DND-41 (cell line): ENCODE results near the gene UHRF2.

Experiments
- ATAC-seq: fragments of 200-7000 bp; cut with Tn5 transposase; 3 replicates; pipeline ENCODE4 v1.9.1; 2021; ENCODE audit warnings: low read depth; ENCODE audit not compliant: insufficient read depth
- DNase-seq: peaks from one replicate; pipeline ENCODE4 v3.0.0-alpha.2; 2020
- H2AFZ ChIP-seq: 2 replicates; pipeline ENCODE4 v1.6.0; 2012; ENCODE audit warnings: low read depth, low read length
- H3K27ac ChIP-seq: 2 replicates; pipeline ENCODE4 v1.5.1; 2012; ENCODE audit warnings: low read length, inconsistent platforms
- H3K27me3 ChIP-seq: fragments of 200-600 bp; sonication (generic); 2 replicates; pipeline ENCODE4 v1.6.0; 2012; ENCODE audit warnings: low read length, mild to moderate bottlenecking, inconsistent platforms; ENCODE audit not compliant: insufficient read depth, poor library complexity
- H3K36me3 ChIP-seq: 2 replicates; pipeline ENCODE4 v1.5.1; 2012; ENCODE audit warnings: low read length, inconsistent platforms; ENCODE audit not compliant: insufficient read depth
- H3K4me1 ChIP-seq: 2 replicates; pipeline ENCODE4 v1.5.1; 2012; ENCODE audit warnings: mild to moderate bottlenecking, low read length; ENCODE audit not compliant: insufficient read depth
- H3K4me2 ChIP-seq: 2 replicates; pipeline ENCODE4 v1.6.0; 2012; ENCODE audit warnings: mild to moderate bottlenecking, moderate library complexity, low read length, inconsistent platforms; ENCODE audit not compliant: insufficient read depth
- H3K4me3 ChIP-seq, 2 experiments: fragments of 200-600 bp in 1 of 2; shearing (Covaris generic) in 1 of 2; 2 replicates each; pipeline ENCODE4 v1.5.1; 2012 to 2016; ENCODE audit warnings: inconsistent platforms in 2 of 2, low read length in 2 of 2, mild to moderate bottlenecking in 2 of 2, low read depth in 1 of 2, moderate library complexity in 1 of 2
- H3K79me2 ChIP-seq: 2 replicates; pipeline ENCODE4 v1.6.0; 2012; ENCODE audit warnings: low read length, inconsistent platforms; ENCODE audit not compliant: insufficient read depth
- H3K9ac ChIP-seq: 2 replicates; pipeline ENCODE4 v1.6.0; 2012; ENCODE audit warnings: low read depth, mild to moderate bottlenecking, inconsistent platforms, low read length, moderate library complexity
- H3K9me3 ChIP-seq: 2 replicates; pipeline ENCODE4 v1.5.1; 2012; ENCODE audit warnings: low read length, moderate library complexity, mild to moderate bottlenecking, inconsistent platforms; ENCODE audit not compliant: insufficient read depth, severe bottlenecking
- H4K20me1 ChIP-seq: 2 replicates; pipeline ENCODE4 v1.6.0; 2012; ENCODE audit warnings: low read length; ENCODE audit not compliant: insufficient read depth
- CTCF ChIP-seq: IDR thresholded peaks from 2 replicates; pipeline ENCODE4 v1.5.1; 2012; ENCODE audit warnings: borderline replicate concordance, low read length, moderate library complexity, mild to moderate bottlenecking; ENCODE audit not compliant: poor library complexity, severe bottlenecking; ENCODE audit errors: extremely low read depth
- EZH2 ChIP-seq: IDR thresholded peaks from 3 replicates; pipeline ENCODE4 v1.6.1; 2012; ENCODE audit warnings: borderline replicate concordance, low read depth, mild to moderate bottlenecking, moderate library complexity, low read length, inconsistent platforms; ENCODE audit not compliant: severe bottlenecking

UHRF2 gene

GRCh38 chr9:6495466-6495865 lies 82.5 kb downstream of the UHRF2 start:
- TF ChIP-seq CTCF: no peak
- no peak for TF ChIP-seq EZH2
- Histone ChIP-seq H3K4me3 (no peak overlapping the region), H3K4me2 (no peak overlapping the region), H3K27me3 (no peaks in the 10 kb centered on the region), H3K4me1 (no peaks in the 10 kb centered on the region), H3K27ac (no peak overlapping the region), H3K36me3 (peaks cover 79% of the 10 kb centered on the region), H2AFZ (no peak overlapping the region), H3K9me3 (no peaks in the 10 kb centered on the region), H3K9ac (no peak overlapping the region), H4K20me1 (peaks cover 11% of the 10 kb centered on the region; the same call in 1 of the 2 replicates), H3K79me2 (peaks cover 16% of the 10 kb centered on the region)
- DNase-seq (no peak), ATAC-seq (no peak)

GRCh38 chr9:6498982-6499381 lies 86.0 kb downstream of the UHRF2 start:
- Histone ChIP-seq H3K4me1 (no peaks in the 10 kb centered on the region), H3K9me3 (no peaks in the 10 kb centered on the region), H3K27me3 (no peaks in the 10 kb centered on the region), H3K36me3 (peaks cover 77% of the 10 kb centered on the region), H3K9ac (no peak overlapping the region), H3K79me2 (0 out of 2 replicates have a peak, but pooled peaks cover 2% of the 10 kb centered on the region), H3K4me2 (no peak overlapping the region), H4K20me1 (peaks cover 3% of the 10 kb centered on the region; the same call in 1 of the 2 replicates), H2AFZ (no peak overlapping the region), H3K27ac (no peak overlapping the region), H3K4me3 (no peak overlapping the region)
- no peak for TF ChIP-seq EZH2
- no peak for TF ChIP-seq CTCF
- no peak for DNase-seq
- no peak for ATAC-seq

- H3K9ac ChIP-seq: no peak overlapping the region
- peaks cover 79% of the 10 kb centered on the region for H3K36me3 ChIP-seq
- no peaks in the 10 kb centered on the region for H3K79me2 ChIP-seq
- H3K27me3 ChIP-seq: no peaks in the 10 kb centered on the region
- TF ChIP-seq CTCF (no peak), EZH2 (no peak)
- H3K4me1 ChIP-seq: no peaks in the 10 kb centered on the region
- H3K9me3 ChIP-seq: no peaks in the 10 kb centered on the region
- no peak for DNase-seq
- no peak for ATAC-seq
- no peak overlapping the region for H3K4me3 ChIP-seq
- H2AFZ ChIP-seq: no peak overlapping the region
- no peak overlapping the region for H3K27ac ChIP-seq
- no peak overlapping the region for H3K4me2 ChIP-seq
- peaks cover 3% of the 10 kb centered on the region; the same call in 1 of the 2 replicates for H4K20me1 ChIP-seq
Observed at GRCh38 chr9:6501526-6502210, 88.7 kb downstream of the UHRF2 start.

GRCh38 chr9:6502399-6502798 lies 89.4 kb downstream of the UHRF2 start:
- no peak for ATAC-seq
- H3K36me3 ChIP-seq: peaks cover 78% of the 10 kb centered on the region
- H3K4me3 ChIP-seq: no peak overlapping the region
- H3K27ac ChIP-seq: no peak overlapping the region
- peaks cover 3% of the 10 kb centered on the region; the same call in 1 of the 2 replicates for H4K20me1 ChIP-seq
- H3K9me3 ChIP-seq: no peaks in the 10 kb centered on the region
- DNase-seq: no peak
- no peak overlapping the region for H2AFZ ChIP-seq
- no peaks in the 10 kb centered on the region for H3K27me3 ChIP-seq
- no peak overlapping the region for H3K4me2 ChIP-seq
- no peaks in the 10 kb centered on the region for H3K4me1 ChIP-seq
- TF ChIP-seq EZH2 (no peak), CTCF (no peak)
- no peak overlapping the region for H3K9ac ChIP-seq
- H3K79me2 ChIP-seq: no peaks in the 10 kb centered on the region
